ENCODE results near the gene CNPY1. TPM values are rescaled to one million over a fixed set of nuclear protein-coding genes. Genes with fewer than 3 reads are reported as not detected.

Gene CNPY1
- total RNA-seq, 1 experiment from 2014 or later, result not detected

- H3K27me3 ChIP-seq (ENCODE audit: control insufficient read depth, insufficient read depth, low read length), result peaks cover 5% of the 10 kb centered on the region
- ATAC-seq (no peak), DNase-seq (ENCODE audit: low read depth, low spot score) (no peak)
- in situ Hi-C loops (cut with HindIII; ENCODE audit: low pct_unique_long_range_greater_than_20kb, low sequenced_read_pairs), result no loop called here
- no peaks in the 10 kb centered on the region for H3K4me1 ChIP-seq (ENCODE audit: control insufficient read depth, insufficient read depth, low read length)
- ChIA-PET POLR2A (no interaction called here), CTCF (interaction anchor here (0.7 kb wide), 1 partner anchor 12 kb away, joined by 3 read pairs; no protein-coding TSS in a partner anchor)
- no peak overlapping the region for H3K4me3 ChIP-seq (ENCODE audit: low read depth in 2 of 2, low read length in 2 of 2)
- intact Hi-C loops (cut with micrococcal nuclease; ENCODE audit: unreplicated experiment), result no loop called here
- H3K27ac ChIP-seq (ENCODE audit: low read length), result no peak overlapping the region
- H3K36me3 ChIP-seq (ENCODE audit: control insufficient read depth, insufficient read depth, low read length), result no peaks in the 10 kb centered on the region
- no peaks in the 10 kb centered on the region for H3K9me3 ChIP-seq (ENCODE audit: control insufficient read depth, insufficient read depth, low read depth, low read length)
- TF ChIP-seq TCF7L2 (IDR thresholded peaks at IDR 0.05; ENCODE audit: low read depth, low read length) (no peak), CTCF (IDR thresholded peaks at IDR 0.05) (no peak), SIN3A (IDR thresholded peaks at IDR 0.05; ENCODE audit: borderline replicate concordance, insufficient read depth, low read depth, low read length) (no peak), POLR2AphosphoS5 (IDR thresholded peaks at IDR 0.05; ENCODE audit: low read depth, low read length) (no peak), REST (IDR thresholded peaks at IDR 0.05; ENCODE audit: insufficient read depth in 1 of 2, low read depth in 2 of 2, low read length in 1 of 2) (no peak)
- no TSS peak for BruUV-seq (replicated peaks)
Observed at GRCh38 chr7:155586843-155587440, 40.6 kb upstream of the CNPY1 start.

GRCh38 chr7:155585951-155586350 is 39.6 kb upstream of the CNPY1 start:
- in situ Hi-C loops (cut with HindIII; ENCODE audit: low pct_unique_long_range_greater_than_20kb, low sequenced_read_pairs) (no loop called here), intact Hi-C loops (cut with micrococcal nuclease; ENCODE audit: unreplicated experiment) (no loop called here)
- DNase-seq (ENCODE audit: low read depth, low spot score) (no peak), ATAC-seq (no peak)
- POLR2A ChIA-PET, result no interaction called here
- Histone ChIP-seq H3K4me1 (ENCODE audit: control insufficient read depth, insufficient read depth, low read length) (no peaks in the 10 kb centered on the region), H3K9me3 (ENCODE audit: control insufficient read depth, insufficient read depth, low read depth, low read length) (no peaks in the 10 kb centered on the region), H3K27me3 (ENCODE audit: control insufficient read depth, insufficient read depth, low read length) (peaks cover 5% of the 10 kb centered on the region), H3K27ac (ENCODE audit: low read length) (no peak overlapping the region), H3K36me3 (ENCODE audit: control insufficient read depth, insufficient read depth, low read length) (no peaks in the 10 kb centered on the region), H3K4me3 (ENCODE audit: low read depth in 2 of 2, low read length in 2 of 2) (no peak overlapping the region)
- no TSS peak for BruUV-seq (replicated peaks)
- CTCF ChIA-PET, result interaction anchor here (0.6 to 0.7 kb wide), 2 partner anchors 13 to 15 kb away, joined by 3 to 4 read pairs; no protein-coding TSS in a partner anchor
- TF ChIP-seq TCF7L2 (IDR thresholded peaks at IDR 0.05; ENCODE audit: low read depth, low read length), result no peak
- no peak for TF ChIP-seq CTCF (IDR thresholded peaks at IDR 0.05)
- no peak for TF ChIP-seq SIN3A (IDR thresholded peaks at IDR 0.05; ENCODE audit: borderline replicate concordance, insufficient read depth, low read depth, low read length)
- no peak for TF ChIP-seq POLR2AphosphoS5 (IDR thresholded peaks at IDR 0.05; ENCODE audit: low read depth, low read length)
- no peak for TF ChIP-seq REST (IDR thresholded peaks at IDR 0.05; ENCODE audit: insufficient read depth in 1 of 2, low read depth in 2 of 2, low read length in 1 of 2)

Data from Panc1 (cell line).